ENCODE data around the gene MYOD1. TPM values are rescaled to one million over a fixed set of nuclear protein-coding genes. Genes with fewer than 3 reads are reported as not detected.

MYOD1 gene
- total and polyA plus RNA-seq, 2 of the 4 experiments (the other 2 are of a cell fraction), result not detected

DNA sequence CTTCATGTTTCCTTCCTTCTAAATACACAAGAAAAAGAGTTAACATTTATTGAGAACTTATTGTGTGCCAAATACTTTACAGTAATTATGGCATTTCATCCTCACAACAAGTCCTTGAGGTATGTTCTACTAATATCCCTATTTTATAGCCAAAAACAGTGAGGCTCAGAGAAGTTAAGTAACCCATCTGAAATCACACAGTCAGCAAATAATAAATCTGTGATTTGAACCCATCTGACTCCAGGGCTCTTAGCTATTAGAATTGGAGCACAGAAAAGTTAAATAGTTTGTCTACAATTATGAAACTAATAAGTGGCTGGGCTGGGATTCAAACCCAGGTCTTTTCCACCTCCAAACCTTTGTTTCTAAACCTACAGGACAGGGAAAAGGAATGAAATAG is 36.5 kb upstream of the MYOD1 start:
- H2AK5ac ChIP-seq (ENCODE audit: low read depth, low read length), result no peak overlapping the region
- no peaks in the 10 kb centered on the region for H3K4me1 ChIP-seq (ENCODE audit: control insufficient read depth, insufficient read depth, low read length)
- no peak overlapping the region for H4K91ac ChIP-seq (ENCODE audit: insufficient read depth, low read depth, low read length)
- no peak overlapping the region for H2BK120ac ChIP-seq (ENCODE audit: low read depth, low read length)
- no peaks in the 10 kb centered on the region for H3K9me1 ChIP-seq (ENCODE audit: insufficient read depth, low read length)
- H3K4me3 ChIP-seq (ENCODE audit: insufficient read depth, low read depth, low read length), result no peak overlapping the region
- no peak overlapping the region for H3K23ac ChIP-seq (ENCODE audit: low read depth, low read length)
- POLR2A ChIA-PET (ENCODE audit: unreplicated experiment), result no interaction called here
- in situ Hi-C loops (cut with MboI; ENCODE audit: low sequenced_read_pairs) (no loop called here), intact Hi-C loops (cut with micrococcal nuclease) (no loop called here), dilution Hi-C loops (cut with HindIII; ENCODE audit: low sequenced_read_pairs, unreplicated experiment) (no loop called here)
- H2BK15ac ChIP-seq (ENCODE audit: low read depth, low read length), result no peak overlapping the region
- no peak overlapping the region for H3K4ac ChIP-seq (ENCODE audit: low read depth, low read length)
- CTCF ChIA-PET, result no interaction called here
- no peak overlapping the region for H2BK5ac ChIP-seq (ENCODE audit: low read depth, low read length, poor library complexity, severe bottlenecking)
- H4K8ac ChIP-seq (ENCODE audit: low read depth in 2 of 2, low read length in 2 of 2), result no peak overlapping the region
- H3K27me3 ChIP-seq (ENCODE audit: control insufficient read depth, insufficient read depth, low read length), result peaks cover 6% of the 10 kb centered on the region
- no peaks in the 10 kb centered on the region for H3K9me3 ChIP-seq (ENCODE audit: control insufficient read depth, insufficient read depth, low read length)
- TF ChIP-seq MAFK (IDR thresholded peaks at IDR 0.05; ENCODE audit: low read depth, low read length), result peak; percentile 90
- TF ChIP-seq, protein P1, sequence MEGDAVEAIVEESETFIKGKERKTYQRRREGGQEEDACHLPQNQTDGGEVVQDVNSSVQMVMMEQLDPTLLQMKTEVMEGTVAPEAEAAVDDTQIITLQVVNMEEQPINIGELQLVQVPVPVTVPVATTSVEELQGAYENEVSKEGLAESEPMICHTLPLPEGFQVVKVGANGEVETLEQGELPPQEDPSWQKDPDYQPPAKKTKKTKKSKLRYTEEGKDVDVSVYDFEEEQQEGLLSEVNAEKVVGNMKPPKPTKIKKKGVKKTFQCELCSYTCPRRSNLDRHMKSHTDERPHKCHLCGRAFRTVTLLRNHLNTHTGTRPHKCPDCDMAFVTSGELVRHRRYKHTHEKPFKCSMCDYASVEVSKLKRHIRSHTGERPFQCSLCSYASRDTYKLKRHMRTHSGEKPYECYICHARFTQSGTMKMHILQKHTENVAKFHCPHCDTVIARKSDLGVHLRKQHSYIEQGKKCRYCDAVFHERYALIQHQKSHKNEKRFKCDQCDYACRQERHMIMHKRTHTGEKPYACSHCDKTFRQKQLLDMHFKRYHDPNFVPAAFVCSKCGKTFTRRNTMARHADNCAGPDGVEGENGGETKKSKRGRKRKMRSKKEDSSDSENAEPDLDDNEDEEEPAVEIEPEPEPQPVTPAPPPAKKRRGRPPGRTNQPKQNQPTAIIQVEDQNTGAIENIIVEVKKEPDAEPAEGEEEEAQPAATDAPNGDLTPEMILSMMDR (conservative IDR thresholded peaks at IDR 0.05; ENCODE audit: low read depth, low read length), result no peak
- no peak for TF ChIP-seq CHD1 (IDR thresholded peaks at IDR 0.05; ENCODE audit: low read depth, low read length)
- TF ChIP-seq RAD21 (IDR thresholded peaks at IDR 0.05; ENCODE audit: low read length), result no peak
- H2AFZ ChIP-seq (replicated peaks; ENCODE audit: low read length, poor library complexity), result no peak overlapping the region
- H3K9ac ChIP-seq (ENCODE audit: low read depth, low read length), result no peak overlapping the region
- ATAC-seq (ENCODE audit: low read depth), result no peak
- no peak overlapping the region for H3K4me2 ChIP-seq (ENCODE audit: low read depth, low read length)
- H3K56ac ChIP-seq (ENCODE audit: extremely low read depth, insufficient read depth, low read length), result no peak overlapping the region
- DNase-seq, result no peak
- no peaks in the 10 kb centered on the region for H3K79me1 ChIP-seq (ENCODE audit: low read depth in 1 of 2, low read length in 2 of 2)
- H4K5ac ChIP-seq (ENCODE audit: low read depth, low read length), result no peak overlapping the region
- H4K20me1 ChIP-seq (ENCODE audit: insufficient read depth, low read length), result no peaks in the 10 kb centered on the region
- H2BK20ac ChIP-seq (ENCODE audit: low read depth, low read length), result no peak overlapping the region
- H3K14ac ChIP-seq (replicated peaks; ENCODE audit: low read depth, low read length), result no peak overlapping the region
- H3K27ac ChIP-seq (ENCODE audit: insufficient read depth, low read length), result no peak overlapping the region
- H3K18ac ChIP-seq (ENCODE audit: low read depth, low read length), result no peak overlapping the region
- no peak overlapping the region for H2AK9ac ChIP-seq (replicated peaks; ENCODE audit: low read depth, low read length, poor library complexity)
- BruUV-seq (replicated peaks), result no TSS peak
- H3K36me3 ChIP-seq (ENCODE audit: control insufficient read depth, insufficient read depth, low read length), result no peaks in the 10 kb centered on the region
